Transverse colon (tissue), 4 donors: ENCODE results near the gene DIAPH3. TPM values are rescaled to one million over a fixed set of nuclear protein-coding genes. Genes with fewer than 3 reads are reported as not detected.

ENCODE experiments used
- DNase-seq: peaks from one replicate; pipeline ENCODE4 v3.0.0-alpha.2; 2019
- H3K27ac ChIP-seq, 4 donors: fragments of 200-600 bp; sonication (generic); 2 replicates each; pipeline ENCODE4 v1.5.1; 2016 to 2018; ENCODE audit warnings: inconsistent platforms in 4 of 4
- H3K27me3 ChIP-seq: fragments of 200-600 bp; sonication (generic); 2 replicates; pipeline ENCODE4 v1.5.1; 2017; ENCODE audit warnings: inconsistent platforms
- H3K36me3 ChIP-seq, 4 donors: fragments of 200-600 bp; sonication (generic); 2 replicates each; pipeline ENCODE4 v1.5.1; 2017 to 2019; ENCODE audit warnings: inconsistent platforms in 4 of 4
- H3K4me1 ChIP-seq, 4 donors: fragments of 200-600 bp; sonication (generic); 2 replicates each; pipeline ENCODE4 v1.5.1; 2017 to 2020; ENCODE audit warnings: inconsistent platforms in 4 of 4
- H3K4me3 ChIP-seq, 4 donors: fragments of 200-600 bp; sonication (generic); 1 replicate in 1 of 4; 2 replicates in 3 of 4; pipeline versions ENCODE4 v1.5.1 to v1.6.1; 2017 to 2019; ENCODE audit warnings: inconsistent platforms in 4 of 4
- H3K9me3 ChIP-seq, 2 donors: fragments of 200-600 bp; sonication (generic); 2 replicates each; pipeline ENCODE4 v1.5.1; 2017 to 2019; ENCODE audit warnings: inconsistent platforms in 2 of 2
- CTCF ChIP-seq, 5 experiments: fragments of 200-600 bp in 3 of 5; fragments of 450-650 bp in 2 of 5; sonication (generic) in 3 of 5; IDR thresholded peaks; 1 replicate in 2 of 5; 2 replicates in 3 of 5; pipeline ENCODE4 v1.5.1; 2016 to 2017; ENCODE audit warnings: antibody characterized with exemption in 5 of 5, inconsistent platforms in 3 of 5, mild to moderate bottlenecking in 2 of 5, moderate library complexity in 1 of 5
- EP300 ChIP-seq: sonication (generic); formaldehyde crosslinking; IDR thresholded peaks from one replicate; pipeline ENCODE4 v1.6.1; 2017; ENCODE audit warnings: antibody characterized with exemption, low read depth
- POLR2A ChIP-seq: fragments of 450-650 bp; IDR thresholded peaks from one replicate; pipeline ENCODE4 v1.6.1; 2016; ENCODE audit warnings: antibody characterized with exemption, mild to moderate bottlenecking, moderate library complexity
- POLR2AphosphoS5 ChIP-seq, 3 donors: sonication (generic); formaldehyde crosslinking; IDR thresholded peaks; one replicate each; pipeline ENCODE4 v1.6.1; 2016; ENCODE audit warnings: antibody characterized with exemption in 3 of 3
- WGBS, 2 donors: methylation state at CpG; one replicate each; pipeline ENCODE4 v1.1.5; 2018; ENCODE audit warnings: low coverage in 1 of 2; 5-methylcytosine and 5-hydroxymethylcytosine counted together
- in situ Hi-C, 4 donors: fragments of 200-750 bp; cut with MboI; loops; one replicate each; pipeline versions ENCODE4 v1.15.0 to v1.15.1; 2017; ENCODE audit warnings: low sequenced_read_pairs in 3 of 4, low pct_ligation_motif_present in 1 of 4, low pct_unique_long_range_greater_than_20kb in 1 of 4
- intact Hi-C: fragments of 100-400 bp; cut with DNase I; formaldehyde crosslinking; loops from one replicate; pipeline ENCODE4 v1.15.1; 2023; ENCODE audit warnings: low total_unique reads
- total RNA-seq, 4 donors: library from RNA; depleted of rRNA; stranded (reverse); fragments of >200 nt; gene quantifications; one replicate each; pipeline ENCODE4 v1.1.0, GENCODE V29; 2016

Gene DIAPH3
- total RNA-seq, 4 donors from 2014 or later, result 0.95 to 1.6 (median 1.2) TPM

- H3K36me3 ChIP-seq, result no peaks in the 10 kb centered on the region
- DNase-seq, result no peak
- no peaks in the 10 kb centered on the region for H3K4me1 ChIP-seq
These were observed 463.4 kb downstream of the DIAPH3 start for GRCh38 chr13:59700281-59700680.

GRCh38 chr13:59696271-59696670, 467.5 kb downstream of the DIAPH3 start:
- no peak for TF ChIP-seq POLR2A
- H3K36me3 ChIP-seq, result no peaks in the 10 kb centered on the region
- H3K4me1 ChIP-seq, result peaks cover 0 to 3% (median 1%) of the 10 kb centered on the region in 4 donors
- no peaks in the 10 kb centered on the region for H3K27me3 ChIP-seq
- WGBS, 2 donors, result 78 to 95% methylated on average over 1 of the region's 1 CpG
- no peak for DNase-seq
- no peak overlapping the region for H3K4me3 ChIP-seq
- H3K9me3 ChIP-seq, result no peaks in the 10 kb centered on the region
- in situ Hi-C loops, result loop anchor here in 2 of 4 donors (25.0 kb wide), 3 partner anchors 216 to 741 kb away; no protein-coding TSS in a partner anchor
- intact Hi-C loops, result no loop called here
- no peak overlapping the region for H3K27ac ChIP-seq

More at GRCh38 chr13:59700281-59700680, 463.4 kb downstream of the DIAPH3 start:
- Histone ChIP-seq H3K27ac (no peak overlapping the region), H3K27me3 (no peaks in the 10 kb centered on the region), H3K4me3 (no peak overlapping the region), H3K9me3 (no peaks in the 10 kb centered on the region)
- WGBS, 2 donors, result 93 to 100% methylated on average over 2 of the region's 2 CpGs
- in situ Hi-C loops (no loop called here), intact Hi-C loops (no loop called here)
- no peak for TF ChIP-seq CTCF (IDR thresholded peaks at IDR 0.05)
- no peak for TF ChIP-seq POLR2A
- no peak for TF ChIP-seq POLR2AphosphoS5 (IDR thresholded peaks at IDR 0.05)
- no peak for TF ChIP-seq EP300

GRCh38 chr13:59691501-59692066, 472.1 kb downstream of the DIAPH3 start:
- no peak for DNase-seq
- Histone ChIP-seq H3K9me3 (no peaks in the 10 kb centered on the region), H3K4me1 (peaks cover 0 to 3% (median 1%) of the 10 kb centered on the region in 4 donors), H3K27ac (no peak overlapping the region), H3K4me3 (no peak overlapping the region), H3K27me3 (no peaks in the 10 kb centered on the region), H3K36me3 (no peaks in the 10 kb centered on the region)
- TF ChIP-seq CTCF (IDR thresholded peaks at IDR 0.05) (no peak), POLR2AphosphoS5 (IDR thresholded peaks at IDR 0.05) (no peak), EP300 (no peak), POLR2A (no peak)
- in situ Hi-C loops, result loop anchor here in 2 of 4 donors (25.0 kb wide), 3 partner anchors 221 to 746 kb away; no protein-coding TSS in a partner anchor
- intact Hi-C loops, result no loop called here
- 31 to 41% methylated on average over 1 of the region's 1 CpG for WGBS, 2 donors

GRCh38 chr13:59690857-59691500, 472.7 kb downstream of the DIAPH3 start:
- Histone ChIP-seq H3K4me3 (no peak overlapping the region), H3K9me3 (no peaks in the 10 kb centered on the region), H3K27me3 (no peaks in the 10 kb centered on the region), H3K4me1 (peaks cover 0 to 3% (median 1%) of the 10 kb centered on the region in 4 donors), H3K27ac (no peak overlapping the region), H3K36me3 (no peaks in the 10 kb centered on the region)
- TF ChIP-seq POLR2AphosphoS5 (IDR thresholded peaks at IDR 0.05) (no peak), POLR2A (no peak), CTCF (IDR thresholded peaks at IDR 0.05) (no peak), EP300 (no peak)
- 93 to 100% methylated on average over 1 of the region's 1 CpG for WGBS, 2 donors
- intact Hi-C loops, result no loop called here
- no peak for DNase-seq
- in situ Hi-C loops, result loop anchor here in 2 of 4 donors (25.0 kb wide), 3 partner anchors 221 to 746 kb away; no protein-coding TSS in a partner anchor
